CD4-positive, alpha-beta T cell treated with Interleukin-2 at 100 ng/mL for 4 hours (primary cell): ENCODE data around the gene ADCY2.

ENCODE experiments used
- DNase-seq: peaks from one replicate; pipeline ENCODE4 v3.0.0-alpha.2; 2020; ENCODE audit warnings: low spot score

Gene ADCY2

DNA sequence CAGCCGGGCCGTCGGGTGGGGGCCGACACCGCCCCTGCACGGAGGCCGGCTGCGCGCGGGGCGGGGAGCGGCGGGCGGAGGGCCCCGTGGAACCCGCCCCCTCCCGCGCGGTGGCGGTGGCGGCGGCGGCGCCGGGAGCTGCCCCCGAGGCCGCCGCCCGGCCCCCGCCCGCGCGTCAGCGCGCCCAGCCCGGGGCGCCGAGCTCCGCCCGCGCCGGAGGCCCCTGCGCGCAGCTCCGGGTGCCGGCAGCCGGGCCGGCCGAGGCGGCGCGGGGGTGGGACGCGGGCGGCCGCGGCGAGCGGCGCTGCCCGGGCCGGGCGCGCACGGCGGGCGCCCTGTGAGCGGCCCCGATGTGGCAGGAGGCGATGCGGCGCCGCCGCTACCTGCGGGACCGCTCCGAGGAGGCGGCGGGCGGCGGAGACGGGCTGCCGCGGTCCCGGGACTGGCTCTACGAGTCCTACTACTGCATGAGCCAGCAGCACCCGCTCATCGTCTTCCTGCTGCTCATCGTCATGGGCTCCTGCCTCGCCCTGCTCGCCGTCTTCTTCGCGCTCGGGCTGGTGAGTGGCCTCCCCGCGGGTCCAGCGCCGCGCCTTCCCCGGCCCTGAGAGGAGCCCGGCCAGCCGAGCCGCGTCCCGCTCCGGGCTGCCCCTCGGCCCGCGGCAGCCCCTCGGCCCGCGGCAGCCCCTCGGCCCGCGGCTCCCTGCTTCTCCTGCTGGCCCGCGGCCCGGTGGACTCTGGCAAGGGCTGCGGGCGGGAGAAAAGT is at the start of gene ADCY2:
ADCY2 (plus strand) TSS at position 192 of the 766 bp plus-strand sequence; CDS start at position 351, 159 bp downstream.
- DNase-seq: no peak

DNA sequence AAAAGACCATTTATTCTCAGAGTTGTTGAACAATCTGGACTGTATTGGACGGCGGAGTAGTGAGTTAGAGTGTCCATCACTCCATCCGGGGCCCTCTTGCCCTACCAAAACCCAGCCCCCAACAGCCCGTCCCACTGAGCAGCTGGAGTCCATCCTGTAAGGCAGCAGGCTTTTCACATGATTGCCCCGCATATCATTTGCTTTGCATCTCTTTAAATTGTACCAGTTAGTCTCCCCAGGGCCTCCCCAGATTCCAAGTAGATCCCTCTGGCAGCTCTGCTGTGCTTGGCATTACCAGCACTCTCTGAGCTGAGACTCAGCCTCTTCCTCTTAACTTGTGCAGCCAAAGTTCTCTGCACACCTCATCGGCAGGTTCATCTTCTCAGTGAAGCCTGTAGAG is 48.6 kb upstream of the ADCY2 start:
- no peak for DNase-seq

DNA sequence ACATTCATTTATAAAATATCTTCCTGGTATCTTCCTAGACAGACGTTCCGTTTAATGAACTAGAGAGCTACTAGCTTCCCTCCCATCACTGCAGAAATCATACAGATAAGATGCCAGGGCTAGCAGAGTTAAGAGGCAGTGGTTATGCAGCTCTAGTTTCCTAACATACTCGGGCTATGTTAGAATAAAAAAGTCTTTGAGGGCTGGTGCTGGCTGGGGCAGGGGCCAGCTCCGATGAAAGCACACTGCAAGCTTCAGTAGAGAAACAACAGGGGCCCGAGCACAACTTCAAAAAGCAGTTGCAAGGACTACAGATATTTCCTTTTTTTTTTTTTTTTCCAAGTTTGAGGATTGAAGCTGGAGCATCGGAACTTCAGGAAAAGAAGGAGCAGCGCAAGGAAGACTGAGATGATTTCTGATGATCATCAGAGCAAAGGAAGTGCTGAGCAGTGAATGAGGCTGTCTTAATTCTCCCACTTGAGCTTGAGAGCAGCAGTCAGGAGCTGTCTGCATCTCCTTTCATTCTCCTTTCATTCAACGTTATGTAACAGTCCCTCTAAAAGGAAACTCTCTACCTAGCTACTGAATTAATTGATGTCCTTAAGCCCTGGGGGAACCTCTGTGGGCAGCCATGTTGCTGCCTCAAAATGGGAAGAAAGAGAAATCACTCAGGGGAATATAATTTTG is 47.6 kb upstream of the ADCY2 start:
- DNase-seq: no peak

DNA sequence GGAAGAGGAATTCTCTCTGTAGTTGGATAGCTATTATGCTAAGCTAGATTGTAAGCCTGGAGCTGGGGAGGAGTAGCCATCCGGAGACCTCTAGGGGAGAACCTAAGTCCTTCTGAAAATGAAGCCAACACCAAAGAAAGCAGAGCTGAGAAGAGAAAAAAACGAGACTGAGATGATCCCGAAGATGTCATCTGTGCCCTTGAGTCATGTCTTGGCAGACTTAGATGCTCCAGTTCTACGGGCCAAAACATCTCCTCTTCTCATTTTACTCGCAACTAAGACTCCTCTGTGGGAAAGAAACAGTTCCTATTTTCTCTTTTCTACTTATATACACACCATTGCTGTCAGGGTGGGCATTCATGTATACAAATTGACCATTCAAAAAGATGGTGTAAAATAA is 34.3 kb upstream of the ADCY2 start:
- DNase-seq: no peak

DNA sequence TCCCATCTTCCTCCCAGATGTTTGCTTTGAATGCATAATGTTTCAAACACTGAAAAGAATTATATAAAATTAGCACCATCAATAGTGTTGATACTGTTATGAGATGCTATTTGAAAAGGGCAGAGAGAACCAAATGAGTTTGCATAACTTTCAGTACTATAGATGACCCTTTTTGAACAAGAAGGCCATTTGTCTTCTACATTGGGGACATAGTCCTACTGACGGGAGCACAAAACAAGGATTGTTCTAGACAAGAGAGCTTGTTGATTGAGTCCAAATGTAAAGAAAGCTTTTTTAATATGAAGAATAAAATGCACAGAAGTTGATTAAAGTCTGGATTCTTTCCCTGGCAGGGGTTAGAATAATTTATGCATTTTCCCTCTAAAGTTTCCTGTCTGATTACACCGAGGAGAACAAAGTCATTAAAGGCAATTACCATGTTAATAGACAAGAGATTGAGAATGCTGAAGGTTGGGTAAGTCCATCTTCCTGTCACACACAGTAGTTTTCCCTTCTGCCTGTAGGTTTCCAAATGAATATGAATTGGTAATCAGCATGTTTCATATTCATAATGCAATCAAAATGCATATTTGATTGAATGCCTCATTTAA is 32.8 kb upstream of the ADCY2 start:
- no peak for DNase-seq

DNA sequence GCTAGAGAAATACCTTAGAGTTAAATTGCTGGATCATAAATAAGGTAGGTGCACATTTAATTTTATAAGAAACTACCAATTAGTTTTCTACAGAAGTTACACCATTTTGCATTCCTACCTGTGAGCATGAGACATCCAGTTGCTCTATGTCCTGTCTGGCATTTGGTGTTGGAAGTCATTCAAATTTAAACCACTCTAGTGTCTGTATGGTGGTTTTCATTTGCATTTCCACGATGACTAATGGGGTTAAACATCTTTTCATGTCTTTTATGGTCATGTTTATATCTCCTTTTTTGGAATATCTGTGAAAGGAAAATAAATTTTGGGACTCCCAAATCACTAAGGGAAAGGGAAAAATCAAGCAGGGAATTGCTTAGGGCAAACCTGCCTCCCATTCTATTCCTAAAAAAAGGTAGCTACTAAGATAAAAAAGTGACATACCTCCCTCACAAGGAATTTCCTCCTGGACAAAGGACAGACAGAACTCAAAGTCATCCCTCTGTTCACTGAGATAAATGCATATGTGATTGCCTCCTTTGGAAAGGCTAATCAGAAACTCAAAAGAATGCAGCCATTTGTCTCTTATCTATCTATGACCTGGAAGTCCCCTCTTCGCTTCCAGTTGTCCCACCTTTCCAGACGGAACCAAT is 31.6 kb upstream of the ADCY2 start:
- DNase-seq: no peak

DNA sequence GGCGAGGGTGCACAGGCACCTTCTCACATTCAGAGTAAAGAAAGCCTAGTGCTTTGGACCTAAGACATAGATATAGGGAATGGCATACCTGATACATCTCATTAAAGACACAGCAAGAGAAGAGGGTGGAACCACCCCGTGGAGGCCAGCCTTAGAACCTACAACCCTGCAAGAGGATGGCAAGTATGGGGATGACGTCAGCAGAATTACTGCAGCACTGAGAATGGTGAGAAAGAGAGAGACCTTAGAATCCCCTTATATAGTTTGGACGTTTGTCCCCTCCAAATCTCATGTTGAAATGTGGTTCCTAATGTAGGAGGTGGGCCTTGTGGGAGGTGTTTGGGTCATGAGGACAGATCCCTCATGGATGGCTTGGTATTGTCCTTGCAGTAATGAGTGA is 28.2 kb upstream of the ADCY2 start:
- DNase-seq: no peak

DNA sequence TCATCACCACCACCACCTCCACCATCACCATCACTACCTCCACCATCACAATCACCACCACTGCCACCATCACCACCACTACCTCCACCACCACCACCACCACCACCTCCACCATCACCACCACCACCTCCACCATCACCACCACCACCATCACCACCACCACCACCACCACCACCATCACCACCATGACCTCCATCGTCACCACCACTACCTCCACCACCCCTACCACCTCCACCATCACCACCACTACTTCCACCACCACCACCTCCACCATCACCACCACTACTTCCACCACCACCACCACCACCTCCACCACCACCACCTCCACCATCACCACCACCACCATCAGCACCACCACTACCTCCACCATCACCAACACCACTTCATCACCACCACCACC is 23.5 kb upstream of the ADCY2 start:
- no peak for DNase-seq

DNA sequence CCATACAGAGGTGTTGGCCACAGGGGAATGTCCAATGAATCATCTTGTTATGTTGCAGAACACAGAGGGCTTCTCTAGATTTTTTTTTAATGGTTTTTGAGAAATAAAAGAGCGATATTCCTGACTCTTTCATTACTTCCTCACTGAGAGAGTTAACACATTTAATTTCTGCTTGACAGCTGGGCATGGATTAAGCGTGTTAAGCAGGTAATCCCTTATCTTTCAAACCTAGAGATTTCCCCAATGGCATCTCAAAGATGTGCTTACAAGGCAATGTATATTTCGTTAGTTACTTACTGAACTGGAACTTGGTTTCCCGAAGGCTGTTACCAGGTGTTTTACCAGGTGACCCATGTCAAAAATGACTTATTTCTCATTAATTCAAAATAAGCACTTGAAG is 21.8 kb upstream of the ADCY2 start:
- no peak for DNase-seq

DNA sequence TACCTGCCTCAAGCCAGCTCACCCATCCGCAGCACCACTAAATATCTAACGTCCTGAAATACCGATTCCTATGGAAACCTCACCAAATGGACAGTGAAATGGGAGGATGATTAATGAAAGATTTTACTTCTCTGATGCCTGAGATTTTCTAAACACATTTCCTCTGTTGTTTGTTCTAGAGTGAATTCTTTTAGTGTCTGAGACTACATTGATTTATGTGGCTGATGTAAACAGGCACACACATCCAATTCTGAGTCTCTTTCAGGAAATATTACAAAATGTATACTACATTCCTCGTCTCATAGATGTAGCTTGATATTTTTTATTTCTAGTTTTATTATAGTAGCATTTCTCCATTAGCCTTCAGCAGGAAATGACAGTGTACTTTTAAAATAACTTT is 20.5 kb upstream of the ADCY2 start:
- no peak for DNase-seq

DNA sequence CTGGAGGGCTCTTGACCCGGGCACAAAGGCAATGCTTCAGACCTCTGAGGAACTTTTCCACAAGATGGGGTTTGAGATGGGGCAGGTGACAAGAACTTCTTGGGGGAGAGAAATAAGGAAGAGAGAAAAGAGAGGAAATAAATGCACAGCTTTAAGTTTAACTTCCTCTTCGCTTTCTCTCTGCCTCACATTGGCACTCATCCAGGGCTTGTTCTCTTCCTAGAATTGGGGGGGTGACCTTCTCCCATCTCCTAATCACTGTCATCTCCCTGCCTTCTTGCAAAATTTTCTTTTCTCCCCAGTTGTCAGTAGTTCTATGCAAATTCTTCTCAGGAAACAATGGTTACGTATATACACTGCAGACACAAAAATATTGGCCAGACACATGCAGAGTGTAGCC is 19.1 kb upstream of the ADCY2 start:
- no peak for DNase-seq

DNA sequence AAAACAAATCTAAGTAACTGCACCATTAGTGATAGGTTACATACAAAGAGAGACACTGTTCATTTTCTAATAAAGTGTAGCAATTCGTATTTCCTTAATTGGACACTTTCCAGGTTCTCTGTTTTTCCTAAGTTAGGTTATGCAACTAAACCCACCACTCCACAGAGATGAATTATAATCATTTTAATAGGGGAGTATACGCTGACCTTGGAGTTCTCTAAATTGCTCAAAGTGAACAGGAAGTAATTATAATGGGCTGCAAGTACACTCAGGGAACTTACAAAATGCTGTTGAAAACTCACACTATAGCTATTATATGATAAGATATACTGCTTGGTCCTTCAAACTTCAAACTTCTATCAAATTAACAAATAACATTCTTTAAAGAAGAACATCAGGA is 18.2 kb upstream of the ADCY2 start:
- DNase-seq: no peak

DNA sequence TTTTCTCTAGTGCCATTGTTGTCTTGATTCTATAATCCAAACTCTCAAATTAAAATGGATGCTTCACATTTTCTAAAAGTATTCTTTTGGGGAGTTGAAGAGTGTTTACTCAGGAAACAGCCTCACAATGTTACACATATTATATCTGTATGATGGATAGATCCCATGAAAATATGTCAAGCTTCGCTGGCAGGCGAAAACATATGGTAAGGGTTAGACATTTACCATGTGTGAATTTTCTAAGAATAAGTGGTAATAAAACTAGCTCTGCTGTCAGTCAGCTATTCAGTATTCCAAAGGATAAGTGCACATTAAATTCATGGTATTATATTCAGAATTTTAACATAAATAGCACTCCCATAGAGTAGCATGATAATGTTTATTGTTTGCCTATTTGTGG is 13.3 kb upstream of the ADCY2 start:
- no peak for DNase-seq

DNA sequence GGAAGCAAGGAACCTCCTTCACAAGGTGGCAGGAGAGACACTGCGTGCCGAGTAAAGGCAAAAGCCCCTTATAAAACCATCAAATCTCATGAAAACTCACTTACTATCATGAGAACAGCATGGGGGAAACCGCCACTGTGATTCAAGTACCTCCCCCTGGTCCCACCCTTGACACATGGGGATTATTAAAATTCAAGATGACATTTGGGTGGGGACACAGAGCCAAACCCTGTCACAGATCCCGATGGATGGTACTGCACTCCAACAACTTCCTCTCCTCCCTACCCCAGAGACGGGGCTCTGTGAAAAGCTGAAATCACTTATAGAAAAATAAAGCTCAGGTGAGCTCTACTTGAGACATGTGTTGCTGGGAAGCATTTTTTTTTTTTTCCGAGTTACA is 10.3 kb upstream of the ADCY2 start:
- no peak for DNase-seq

DNA sequence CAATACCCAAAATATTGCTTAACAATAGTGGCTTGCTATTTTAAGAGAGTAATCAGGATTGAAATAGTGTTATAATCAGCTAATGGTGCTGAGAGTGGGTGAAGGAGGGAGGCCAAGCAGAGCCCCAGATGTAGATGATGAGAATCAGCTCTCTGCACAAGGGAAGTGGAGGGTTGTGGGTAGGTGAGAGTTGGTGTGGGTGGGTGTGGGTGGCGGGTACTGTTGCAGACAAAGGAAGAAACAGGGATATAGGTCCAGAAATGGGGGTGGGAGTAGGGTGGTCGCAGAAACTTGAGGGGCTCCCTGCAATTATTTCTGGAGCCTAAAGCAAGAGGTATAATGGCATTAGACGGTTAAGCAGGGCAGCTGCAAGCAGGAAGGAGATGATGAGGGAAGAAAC is 7.4 kb upstream of the ADCY2 start:
- DNase-seq: no peak

DNA sequence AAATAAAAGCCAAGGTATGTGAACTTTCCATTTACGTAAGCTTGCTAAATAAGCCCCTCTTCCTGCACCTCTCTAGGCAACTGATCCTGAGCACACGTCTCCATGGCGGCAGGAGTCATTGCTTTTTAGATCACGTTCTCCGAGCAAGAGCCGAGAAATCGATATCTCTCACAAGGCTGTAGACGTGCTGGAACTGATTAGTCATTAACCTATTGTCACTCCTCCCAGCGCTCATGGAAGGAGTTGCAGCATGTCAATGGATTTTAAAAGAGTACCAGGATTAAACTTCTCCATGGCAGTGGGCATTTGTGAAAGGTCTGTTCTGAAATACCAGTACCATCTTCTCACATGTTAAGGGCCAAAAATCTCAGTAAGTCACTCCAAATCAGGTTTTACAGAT is 4.7 kb upstream of the ADCY2 start:
- no peak for DNase-seq

DNA sequence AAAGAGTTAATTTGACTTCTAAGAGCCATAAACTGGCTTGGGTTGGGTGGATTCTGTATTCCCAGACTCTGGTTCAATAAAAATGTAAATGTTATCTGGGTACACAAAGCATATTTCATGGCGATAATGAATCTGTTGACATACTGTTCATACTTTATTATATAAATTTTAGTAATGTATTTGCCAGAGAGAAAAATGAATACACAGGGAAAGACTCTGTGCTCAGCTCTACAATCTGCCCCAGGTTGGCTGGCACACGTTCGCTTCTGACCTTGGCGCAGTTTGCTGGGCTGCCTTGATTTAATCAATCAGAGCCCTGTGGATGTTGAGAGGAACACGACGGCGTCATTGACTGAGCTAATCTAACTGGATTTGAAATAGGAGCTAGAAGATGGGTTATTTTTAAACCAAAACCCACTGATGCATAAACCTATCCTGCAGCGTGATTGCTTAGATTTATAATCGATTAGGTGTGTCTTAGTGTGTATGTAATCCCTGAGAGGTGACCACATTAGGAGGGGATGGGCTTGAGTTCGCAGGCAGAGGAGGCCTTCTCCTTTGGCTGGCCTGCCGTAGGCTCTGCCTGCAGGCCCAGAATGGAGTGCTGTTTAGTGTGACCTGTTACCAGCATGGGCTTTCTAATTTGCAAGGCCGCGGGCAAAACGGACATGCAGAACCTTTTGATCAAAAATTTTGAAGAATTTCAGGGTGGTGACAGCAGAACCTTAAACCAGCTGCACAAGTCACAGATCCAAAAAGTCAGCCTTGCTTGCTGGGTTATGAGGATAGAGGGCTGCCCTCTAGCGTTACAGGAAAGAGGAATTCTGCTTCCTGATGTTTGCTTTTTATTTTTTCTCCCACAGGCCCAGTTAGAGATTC is 3.9 kb upstream of the ADCY2 start:
- DNase-seq: no peak

DNA sequence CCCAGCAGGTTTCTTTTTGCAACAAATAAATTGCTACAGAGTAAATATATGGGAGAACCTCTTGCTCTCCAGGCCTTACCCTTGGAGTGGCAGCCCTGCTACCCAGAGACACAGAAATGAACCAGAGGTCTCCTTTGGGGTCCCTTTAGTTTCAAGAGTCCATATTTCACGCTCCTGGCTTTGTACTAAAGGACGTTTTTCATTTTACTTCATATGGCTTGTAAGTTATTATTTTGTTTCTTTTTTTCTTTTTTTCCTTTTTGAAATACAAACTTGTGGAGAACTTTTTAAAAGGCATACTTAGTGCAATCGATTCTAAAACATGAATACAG is 3.3 kb upstream of the ADCY2 start:
- DNase-seq: no peak

DNA sequence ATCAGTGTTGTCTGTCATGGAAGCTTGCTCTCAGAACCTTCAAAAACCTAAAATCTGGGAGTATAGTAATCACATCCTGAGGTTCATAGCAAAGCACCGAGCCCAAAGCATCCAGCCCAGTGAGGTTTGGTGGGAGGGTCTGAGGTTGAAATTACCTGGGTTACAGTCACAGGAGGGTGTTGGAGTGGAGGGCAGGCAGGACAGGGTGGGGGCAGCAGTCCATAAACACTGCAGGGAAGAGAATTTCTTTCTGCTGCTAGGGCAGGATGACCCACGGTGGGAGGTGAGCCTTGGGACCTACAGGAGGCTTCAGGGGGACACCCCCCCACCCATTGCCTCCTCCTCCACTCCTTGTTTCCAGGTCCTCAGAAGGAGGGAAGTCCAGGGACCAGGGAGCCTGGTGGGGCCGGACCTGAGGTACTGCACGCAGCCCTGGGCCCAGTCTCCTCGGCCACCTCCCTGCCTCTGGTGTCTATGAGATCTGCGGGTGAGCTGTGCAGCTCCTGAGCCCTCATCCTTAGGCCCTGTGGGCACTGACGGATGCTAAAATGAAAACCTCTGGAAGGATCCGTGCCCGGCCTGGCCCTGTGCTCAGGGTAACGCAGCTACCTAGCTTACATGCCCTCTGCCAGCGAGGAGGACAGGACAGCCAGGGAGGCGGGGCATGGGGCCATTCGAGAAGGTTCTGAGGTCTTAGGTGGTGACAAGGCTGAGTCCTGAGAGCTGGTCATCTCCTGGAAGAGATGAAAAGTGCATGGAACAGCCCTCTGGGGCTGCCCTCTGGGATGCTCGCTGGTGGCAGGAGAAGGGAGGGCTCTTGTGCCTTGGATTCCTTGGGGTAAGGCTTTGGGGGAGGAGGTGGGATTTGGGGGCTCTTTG is 1.8 kb upstream of the ADCY2 start:
- no peak for DNase-seq

DNA sequence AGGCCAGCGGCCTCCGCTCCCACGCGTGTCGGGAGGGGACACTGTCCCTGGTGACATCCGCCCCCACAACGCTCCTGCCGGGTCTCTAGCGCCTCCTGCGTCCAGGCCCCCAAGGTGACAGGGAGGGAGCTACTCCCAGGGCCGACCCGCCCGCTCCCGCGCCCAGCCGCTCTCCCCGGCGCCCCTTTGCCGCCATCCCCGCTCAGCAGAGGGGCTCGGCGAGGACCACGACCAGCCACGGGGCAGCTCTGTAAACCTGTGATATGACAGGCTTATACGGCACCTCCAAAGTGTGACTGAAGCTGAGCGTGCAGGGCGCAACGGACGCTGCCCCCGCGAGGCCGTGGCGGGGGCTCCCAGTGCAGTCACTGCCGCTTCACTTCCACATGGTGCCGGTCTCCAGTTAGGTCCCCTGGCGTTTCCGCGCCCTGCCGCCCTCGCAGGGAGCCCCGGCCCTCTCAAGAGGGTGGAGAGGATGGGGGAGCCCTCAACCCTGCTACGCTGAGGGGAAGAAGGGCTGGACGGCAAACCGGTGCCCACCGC is 978 bp upstream of the ADCY2 start:
- no peak for DNase-seq

DNA sequence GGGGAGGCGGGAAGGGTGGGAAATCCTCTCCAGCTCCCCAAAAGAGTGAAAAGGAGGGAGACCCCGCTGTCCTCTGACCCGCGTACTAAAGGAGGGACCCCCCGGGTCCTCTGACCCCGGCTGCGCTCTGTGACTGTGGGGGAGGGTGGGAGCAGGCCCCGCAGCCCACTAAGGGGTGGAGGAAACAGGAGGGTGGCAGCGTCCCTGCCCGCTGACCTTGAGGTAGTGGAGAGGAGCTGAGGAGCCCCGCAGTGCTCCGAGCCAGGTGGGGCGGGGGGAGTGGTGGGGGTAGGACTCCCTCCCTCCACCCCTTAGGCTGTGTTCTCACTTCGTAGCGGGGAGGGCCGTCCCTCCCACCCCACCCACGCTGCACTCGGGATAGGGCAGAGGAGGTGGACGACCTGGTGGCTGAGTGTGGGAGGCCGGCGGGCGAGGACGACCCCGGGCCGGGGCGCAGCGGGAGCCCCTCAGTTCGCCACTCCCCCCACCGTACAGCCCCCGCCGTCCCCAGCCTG is 449 bp upstream of the ADCY2 start:
- DNase-seq: no peak
